Ascending aorta (tissue), 2 donors: Measurements from ENCODE around the gene DGKD. TPM values are rescaled to one million over a fixed set of nuclear protein-coding genes. Genes with fewer than 3 reads are reported as not detected.
"Not testable (repeated sequence)": the region's sequence is repeated elsewhere in the genome, so short reads cannot be mapped to it uniquely, and the experiment has no call there.

Experiments
- DNase-seq, 2 donors: peaks; one replicate each; pipeline ENCODE4 v3.0.0-alpha.2; 2019; ENCODE audit warnings: low spot score in 2 of 2
- H3K27ac ChIP-seq, 2 donors: fragments of 200-600 bp; sonication (generic); one replicate each; pipeline ENCODE4 v1.5.1; 2016 to 2017; ENCODE audit warnings: mild to moderate bottlenecking in 1 of 2
- H3K27me3 ChIP-seq: fragments of 200-600 bp; sonication (generic); one replicate; pipeline ENCODE4 v1.5.1; 2017
- H3K36me3 ChIP-seq, 2 donors: fragments of 200-600 bp; sonication (generic); one replicate each; pipeline ENCODE4 v1.5.1; 2016
- H3K4me1 ChIP-seq, 2 donors: fragments of 200-600 bp; sonication (generic); one replicate each; pipeline ENCODE4 v1.5.1; 2016 to 2017; ENCODE audit warnings: mild to moderate bottlenecking in 1 of 2
- H3K4me3 ChIP-seq, 2 donors: fragments of 200-600 bp; sonication (generic); one replicate each; pipeline ENCODE4 v1.5.1; 2016 to 2017; ENCODE audit warnings: mild to moderate bottlenecking in 1 of 2
- H3K9me3 ChIP-seq, 2 donors: fragments of 200-600 bp; sonication (generic); one replicate each; pipeline ENCODE4 v1.5.1; 2016
- intact Hi-C: fragments of 100-400 bp; cut with DNase I; formaldehyde crosslinking; loops from one replicate; pipeline ENCODE4 v1.15.1; 2023
- total RNA-seq: library from RNA; depleted of rRNA; stranded (reverse); fragments of >200 nt; gene quantifications from one replicate; pipeline ENCODE4 v1.1.0, GENCODE V29; 2016
- TF ChIP-seq, protein P1 (sequence below), 3 experiments: fragments of 200-600 bp in 2 of 3; fragments of 450-650 bp in 1 of 3; sonication (generic) in 2 of 3; IDR thresholded peaks; one replicate each; pipeline ENCODE4 v1.5.1; 2016 to 2019; ENCODE audit warnings: antibody characterized with exemption in 3 of 3, mild to moderate bottlenecking in 1 of 3, moderate library complexity in 1 of 3

Gene DGKD
- total RNA-seq, 1 donor from 2014 or later, result 28.3 TPM

DNA sequence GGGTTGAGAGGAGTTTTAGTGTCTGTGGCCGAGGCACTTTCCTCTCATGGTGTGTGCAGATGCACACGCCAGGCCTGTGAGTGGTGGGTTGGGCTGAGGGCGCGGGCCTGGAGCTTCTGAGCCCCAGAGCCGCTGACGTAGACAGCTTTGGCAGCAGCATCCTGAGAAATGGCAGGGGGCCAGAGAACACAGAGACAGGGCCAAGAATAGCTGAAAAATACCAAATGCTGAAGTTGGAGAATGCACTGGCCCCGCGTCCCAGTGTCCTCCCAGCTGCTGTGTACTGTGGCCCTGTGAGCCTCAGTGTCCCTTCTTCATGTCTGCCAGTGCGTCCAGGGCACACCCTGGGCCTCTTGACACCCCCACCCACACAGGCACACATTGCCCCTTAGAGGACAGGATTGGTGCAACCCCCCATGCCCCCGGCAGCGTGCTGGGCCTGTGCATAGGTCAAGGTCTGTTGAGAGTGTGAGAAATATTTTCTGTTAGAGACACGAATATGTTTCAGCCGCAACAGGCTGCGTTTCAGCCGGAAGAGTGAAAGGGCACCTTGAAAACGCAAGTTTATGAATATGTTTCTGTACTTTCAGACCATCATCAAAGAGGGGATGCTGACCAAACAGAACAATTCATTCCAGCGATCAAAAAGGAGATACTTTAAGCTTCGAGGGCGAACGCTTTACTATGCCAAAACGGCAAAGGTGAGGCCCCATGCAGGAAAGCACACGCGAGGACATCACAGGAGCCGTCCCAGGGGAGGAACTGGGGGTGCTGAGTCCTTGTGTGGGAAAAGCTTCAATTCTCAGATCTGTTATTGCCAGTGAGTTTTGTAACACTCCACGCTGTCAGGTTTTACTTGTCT, 33.6 kb downstream of the DGKD start:
- H3K9me3 ChIP-seq, result no peaks in the 10 kb centered on the region
- peak; percentile 53 to 96 for DNase-seq
- peaks cover 11 to 25% of the 10 kb centered on the region in 2 donors for H3K4me1 ChIP-seq
- TF ChIP-seq, protein P1, sequence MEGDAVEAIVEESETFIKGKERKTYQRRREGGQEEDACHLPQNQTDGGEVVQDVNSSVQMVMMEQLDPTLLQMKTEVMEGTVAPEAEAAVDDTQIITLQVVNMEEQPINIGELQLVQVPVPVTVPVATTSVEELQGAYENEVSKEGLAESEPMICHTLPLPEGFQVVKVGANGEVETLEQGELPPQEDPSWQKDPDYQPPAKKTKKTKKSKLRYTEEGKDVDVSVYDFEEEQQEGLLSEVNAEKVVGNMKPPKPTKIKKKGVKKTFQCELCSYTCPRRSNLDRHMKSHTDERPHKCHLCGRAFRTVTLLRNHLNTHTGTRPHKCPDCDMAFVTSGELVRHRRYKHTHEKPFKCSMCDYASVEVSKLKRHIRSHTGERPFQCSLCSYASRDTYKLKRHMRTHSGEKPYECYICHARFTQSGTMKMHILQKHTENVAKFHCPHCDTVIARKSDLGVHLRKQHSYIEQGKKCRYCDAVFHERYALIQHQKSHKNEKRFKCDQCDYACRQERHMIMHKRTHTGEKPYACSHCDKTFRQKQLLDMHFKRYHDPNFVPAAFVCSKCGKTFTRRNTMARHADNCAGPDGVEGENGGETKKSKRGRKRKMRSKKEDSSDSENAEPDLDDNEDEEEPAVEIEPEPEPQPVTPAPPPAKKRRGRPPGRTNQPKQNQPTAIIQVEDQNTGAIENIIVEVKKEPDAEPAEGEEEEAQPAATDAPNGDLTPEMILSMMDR (IDR thresholded peaks at IDR 0.05), result no peak
- intact Hi-C loops, result loop anchor here (1.0 to 5.0 kb wide), 4 partner anchors 19 to 54 kb away; partner anchors contain the start of gene DGKD
- no peaks in the 10 kb centered on the region for H3K36me3 ChIP-seq
- peak overlapping the region; percentile 78 to 84 for H3K27ac ChIP-seq
- peak overlapping the region; percentile 18 to 54 for H3K4me3 ChIP-seq
- no peaks in the 10 kb centered on the region for H3K27me3 ChIP-seq

DNA sequence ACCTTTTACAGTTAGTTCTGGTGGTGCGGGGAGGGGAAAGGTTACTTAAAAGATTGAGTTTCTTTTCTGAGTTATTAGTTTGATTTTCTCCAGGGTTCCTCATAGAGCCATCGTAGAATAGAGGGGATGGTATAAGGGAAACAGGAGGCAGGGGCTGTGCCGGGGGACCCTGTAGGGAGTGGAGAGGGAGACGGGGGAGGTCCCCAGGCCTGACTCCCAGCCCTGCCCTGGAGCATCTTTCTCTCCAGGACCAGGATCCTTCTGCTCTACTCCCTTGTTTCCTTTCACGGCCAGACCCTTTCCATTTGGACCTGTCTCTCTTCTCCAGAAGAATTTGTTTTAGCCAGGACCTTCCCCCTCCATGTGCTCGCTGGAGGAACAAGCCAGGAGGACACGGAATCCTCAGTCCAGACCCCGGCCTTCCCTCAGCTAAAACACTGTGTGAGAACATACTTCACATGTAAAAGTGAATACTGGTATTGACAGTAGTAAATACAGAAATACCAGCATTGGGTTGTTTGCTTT, 35.4 kb downstream of the DGKD start:
- intact Hi-C loops, result loop anchor here (5.0 kb wide), 2 partner anchors 33 to 53 kb away; no protein-coding TSS in a partner anchor
- H3K4me3 ChIP-seq, result no peak overlapping the region
- H3K9me3 ChIP-seq, result no peaks in the 10 kb centered on the region
- DNase-seq, result peak in 1 of 2 donors; percentile 40
- H3K36me3 ChIP-seq, result no peaks in the 10 kb centered on the region
- TF ChIP-seq, protein P1 (IDR thresholded peaks at IDR 0.05), result no peak
- H3K4me1 ChIP-seq, result peaks cover 11 to 25% of the 10 kb centered on the region in 2 donors
- H3K27me3 ChIP-seq, result no peaks in the 10 kb centered on the region
- H3K27ac ChIP-seq, result no peak overlapping the region

DNA sequence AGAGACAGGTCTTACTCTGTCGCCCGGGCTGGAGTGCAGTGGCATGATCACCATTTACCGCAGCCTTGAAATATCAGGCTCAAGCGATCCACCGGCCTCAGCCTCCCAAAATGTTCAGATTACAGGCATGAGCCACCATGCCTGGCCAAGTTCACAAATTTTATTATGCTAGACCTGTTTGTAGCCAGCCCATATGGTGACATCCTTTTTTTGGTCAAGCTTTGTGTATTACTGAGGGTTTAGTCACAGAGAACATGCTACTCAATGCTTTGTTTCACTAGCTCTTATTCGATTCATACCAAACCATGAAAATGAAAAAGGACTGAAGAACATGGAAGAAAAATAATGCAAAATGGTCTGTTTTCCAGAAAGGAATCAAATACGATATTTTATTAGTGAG, 41.4 kb downstream of the DGKD start:
- Histone ChIP-seq H3K4me3 (no peak overlapping the region), H3K9me3 (no peaks in the 10 kb centered on the region), H3K27me3 (no peaks in the 10 kb centered on the region), H3K27ac (no peak overlapping the region), H3K4me1 (no peaks in the 10 kb centered on the region), H3K36me3 (peaks cover 0 to 3% of the 10 kb centered on the region in 2 donors)
- DNase-seq, result peak in 1 of 2 donors; percentile 13
- TF ChIP-seq, protein P1 (IDR thresholded peaks at IDR 0.05), result no peak
- intact Hi-C loops, result no loop called here

- peak in 1 of 2 donors; percentile 56 for DNase-seq
- H3K27me3 ChIP-seq, intact Hi-C loops, H3K4me3 ChIP-seq, H3K36me3 ChIP-seq, H3K27ac ChIP-seq, H3K9me3 ChIP-seq, H3K4me1 ChIP-seq: not testable (repeated sequence)
Measured at GRCh38 chr2:233396726-233397665, 42.7 kb downstream of the DGKD start.

DNA sequence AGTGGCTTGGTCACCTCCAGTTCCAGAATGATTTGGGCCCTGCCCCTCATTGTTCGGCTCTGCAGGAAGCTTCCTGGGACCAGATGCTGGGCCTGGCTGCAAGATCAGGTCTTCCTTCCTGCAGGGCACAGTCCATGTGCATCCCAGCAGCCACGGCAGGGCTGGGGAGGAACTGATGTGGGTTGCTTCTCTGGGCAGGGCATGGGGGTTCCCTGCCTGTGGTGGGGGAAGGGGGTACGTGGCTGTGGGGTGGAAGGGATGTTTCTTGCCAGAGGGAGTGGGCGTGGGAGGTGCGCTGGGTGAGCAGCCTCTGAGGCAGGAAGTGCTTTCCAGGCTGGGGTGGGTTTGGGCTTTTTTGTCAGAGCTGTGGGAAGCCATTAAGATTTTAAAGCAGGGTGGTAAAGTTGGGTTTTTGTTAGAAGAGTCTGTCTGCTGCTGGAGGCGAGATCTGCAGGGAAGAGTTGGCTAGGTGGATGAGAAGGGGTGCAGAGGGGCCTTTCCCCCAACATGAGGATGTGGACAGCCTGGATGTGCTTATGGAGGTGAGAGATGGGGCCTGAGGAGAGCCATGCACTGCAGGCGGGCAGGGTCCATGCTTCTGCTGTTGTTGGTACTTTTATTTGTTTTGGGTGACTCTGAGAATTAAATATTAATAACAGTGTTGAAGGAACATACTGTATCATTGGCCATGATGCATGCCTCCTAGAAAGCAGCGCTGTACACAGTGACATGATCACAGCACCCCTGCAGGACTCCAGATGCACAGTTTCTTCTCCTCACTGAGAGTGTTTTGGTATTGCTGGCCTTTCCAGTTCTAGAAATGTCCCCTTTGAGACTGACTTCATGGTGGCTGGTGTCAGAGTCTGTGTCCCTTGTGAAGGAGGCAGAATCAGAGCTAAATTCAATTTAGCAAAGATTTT, 45.3 kb downstream of the DGKD start:
- H3K36me3 ChIP-seq, result peaks cover 0 to 3% of the 10 kb centered on the region in 2 donors
- intact Hi-C loops, result no loop called here
- peak in 1 of 2 donors; percentile 49 for DNase-seq

More for the DNA sequence above, 45.3 kb downstream of the DGKD start:
- H3K4me3 ChIP-seq, result no peak overlapping the region
- no peak overlapping the region for H3K27ac ChIP-seq
- no peaks in the 10 kb centered on the region for H3K4me1 ChIP-seq
- TF ChIP-seq, protein P1 (IDR thresholded peaks at IDR 0.05), result no peak
- H3K27me3 ChIP-seq, result no peaks in the 10 kb centered on the region
- H3K9me3 ChIP-seq, result no peaks in the 10 kb centered on the region
